Adipose tissue (tissue), 3 donors: Measurements from ENCODE around the gene SPANXA1. TPM values are rescaled to one million over a fixed set of nuclear protein-coding genes. Genes with fewer than 3 reads are reported as not detected.
"Not testable (repeated sequence)": the region's sequence is repeated elsewhere in the genome, so short reads cannot be mapped to it uniquely, and the experiment has no call there.

Experiments
- H3K27ac ChIP-seq: one replicate; pipeline ENCODE4 v1.5.1; 2013; ENCODE audit warnings: low read depth, low read length
- WGBS, 3 donors: extraction: QIAGEN DNeasy Blood & Tissue Kit; methylation state at CpG; one replicate each; pipeline ENCODE4 v1.1.7; 2013; 5-methylcytosine and 5-hydroxymethylcytosine counted together
- polyA plus RNA-seq, 3 donors: library from polyadenylated mRNA; stranded (reverse); fragments of 200-250 nt; gene quantifications; one replicate each; pipeline ENCODE4 v1.2.3, GENCODE V29; 2013
- donor health status: healthy with polysubstance abuse.
- donor health status: Bipolar disorder and iron deficiency.
- donor health status: healthy.

The SPANXA1 gene
- not detected for polyA plus RNA-seq

- WGBS, 3 donors, result no CpG with 5 or more reads among the region's 10 CpGs
Measured at GRCh38 chrX:141584638-141585037, at the start of gene SPANXA1. Gene SPANXA1, minus strand, starts transcription at chrX:141584738. Its CDS starts 60 bp downstream, at chrX:141584678.

GRCh38 chrX:141632124-141632523 is 47.6 kb upstream of the SPANXA1 start:
- no peak overlapping the region for H3K27ac ChIP-seq

More at GRCh38 chrX:141584638-141585037, at the start of gene SPANXA1:
- not testable (repeated sequence) for H3K27ac ChIP-seq

- no peak overlapping the region for H3K27ac ChIP-seq
- WGBS, 3 donors, result 61 to 86% (median 80%) methylated on average over 2 of the region's 2 CpGs
Measured at GRCh38 chrX:141619336-141619735, 34.8 kb upstream of the SPANXA1 start.

GRCh38 chrX:141609111-141609510 is 24.6 kb upstream of the SPANXA1 start:
- no peak overlapping the region for H3K27ac ChIP-seq
- WGBS, 3 donors, result 95 to 100% (median 95%) methylated on average over 1 of the region's 1 CpG

- H3K27ac ChIP-seq, result not testable (repeated sequence)
- no CpG with 5 or more reads among the region's 10 CpGs for WGBS, 3 donors
Measured at GRCh38 chrX:141589408-141589807, 4.9 kb upstream of the SPANXA1 start, which contains the start of gene SPANXA2. Gene SPANXA2, plus strand, starts transcription at chrX:141589708. Its CDS starts 60 bp downstream, at chrX:141589768.

GRCh38 chrX:141542551-141542950 is 42.0 kb downstream of the SPANXA1 start:
- 72 to 95% (median 85%) methylated on average over 6 of the region's 16 CpGs for WGBS, 3 donors
- not testable (repeated sequence) for H3K27ac ChIP-seq

Other genes starting within 250 kb of the SPANXA1 start
- not detected for gene SPANXA2, start 5.0 kb upstream of the SPANXA1 start, polyA plus RNA-seq
- gene SPANXD, start 114.0 kb upstream of the SPANXA1 start, polyA plus RNA-seq, result not detected